ENCODE data around the gene SOX8.

- TF ChIP-seq CTCF (IDR thresholded peaks at IDR 0.05) = no peak
- no peak for TF ChIP-seq POLR2A (IDR thresholded peaks at IDR 0.05)
Measured at GRCh38 chr16:999677-1000076, 18.1 kb downstream of the SOX8 start.
